ENCODE results near the gene CYS1. TPM values are rescaled to one million over a fixed set of nuclear protein-coding genes. Genes with fewer than 3 reads are reported as not detected.
A peak's percentile ranks its signal among the peaks of the same experiment; 100 is the strongest.

Gene CYS1
- total RNA-seq, 1 donor from 2014 or later = 3.6 TPM

DNA sequence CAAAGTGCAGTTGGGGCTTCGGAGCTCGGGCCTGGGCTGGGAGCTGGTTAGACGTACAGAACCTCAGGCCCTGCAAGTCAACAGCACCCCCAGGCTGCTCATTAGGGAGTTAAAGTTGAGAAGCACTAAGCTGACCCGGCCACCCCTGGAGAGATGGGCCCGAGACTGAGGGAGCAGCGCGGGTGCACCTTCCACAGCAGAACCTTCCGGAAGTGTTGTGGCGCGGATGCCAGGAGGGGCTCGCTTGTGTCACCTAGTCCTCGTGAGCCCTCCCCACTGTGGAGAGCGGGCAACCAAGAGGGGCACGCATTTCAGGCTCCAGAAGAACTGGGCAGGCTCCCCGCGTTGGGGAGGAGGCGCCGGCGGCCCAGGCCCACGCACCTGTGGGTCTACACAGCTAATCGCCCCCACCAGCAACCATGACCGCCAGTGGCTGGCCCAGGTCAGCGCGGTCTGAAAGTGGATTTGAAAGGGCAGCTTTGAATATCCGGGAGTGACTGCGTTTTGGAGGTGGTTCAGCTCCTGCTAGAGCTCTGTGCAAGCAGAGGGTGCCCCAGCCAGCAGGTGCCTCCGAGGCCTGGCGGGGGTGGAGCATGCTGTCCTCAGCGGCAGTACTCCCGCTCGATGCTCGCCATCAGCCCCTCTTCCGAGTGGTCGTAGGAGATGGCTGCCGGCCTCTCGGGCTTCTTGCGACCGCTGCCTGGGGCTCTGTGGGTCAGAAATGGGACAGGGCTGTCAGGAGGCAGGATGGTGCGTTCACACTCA, 21.8 kb downstream of the CYS1 start:
- intact Hi-C loops (cut with DNase I) = no loop called here
- no peak for ATAC-seq (ENCODE audit: poor library complexity)
- no peak for DNase-seq

DNA sequence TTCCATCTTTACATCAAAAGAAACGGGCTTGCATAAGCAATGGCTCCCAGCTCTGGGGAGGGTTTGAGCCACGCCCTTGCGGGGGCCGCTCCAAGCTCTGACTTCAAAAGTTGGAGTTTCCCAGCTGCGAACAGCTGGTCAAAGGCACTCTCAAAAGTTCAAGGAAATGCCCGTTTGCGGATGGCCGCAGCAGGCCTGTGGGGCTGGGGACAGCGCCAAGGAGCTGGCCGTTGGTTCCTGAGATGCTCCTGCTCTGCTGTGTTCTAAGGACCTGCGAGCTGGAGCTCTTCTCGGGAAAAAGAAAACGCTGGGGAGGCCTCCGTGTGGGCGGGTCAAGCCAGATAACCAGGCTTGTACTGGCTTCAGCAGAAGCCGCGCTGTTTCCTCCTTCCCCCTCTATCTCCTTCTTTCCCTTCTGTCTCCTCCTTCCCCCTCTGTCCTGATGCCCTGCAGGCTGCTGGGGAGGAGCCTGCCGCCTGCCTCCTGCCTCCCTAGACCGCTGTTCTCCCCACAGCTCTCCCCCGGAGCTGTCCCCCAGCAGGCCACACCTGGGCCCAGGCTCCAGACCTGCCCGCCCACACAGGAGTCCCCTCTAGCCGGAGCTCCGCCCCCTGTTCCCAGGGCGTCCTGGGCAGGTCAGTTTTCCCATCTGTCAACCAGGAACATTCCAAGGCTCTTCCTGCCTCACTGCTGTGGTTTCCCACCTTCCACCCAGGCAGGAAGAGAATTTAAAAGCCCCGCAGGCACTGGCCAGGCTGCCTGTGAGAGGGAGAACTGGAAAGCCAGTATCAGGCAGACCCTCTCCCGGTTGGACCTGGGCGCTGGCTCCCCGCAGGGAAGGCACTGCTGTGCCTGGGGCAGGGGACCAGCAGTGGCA, 22.7 kb downstream of the CYS1 start:
- intact Hi-C loops (cut with DNase I) = no loop called here
- DNase-seq (peak; percentile 84), ATAC-seq (ENCODE audit: poor library complexity) (peak; percentile 59)

DNA sequence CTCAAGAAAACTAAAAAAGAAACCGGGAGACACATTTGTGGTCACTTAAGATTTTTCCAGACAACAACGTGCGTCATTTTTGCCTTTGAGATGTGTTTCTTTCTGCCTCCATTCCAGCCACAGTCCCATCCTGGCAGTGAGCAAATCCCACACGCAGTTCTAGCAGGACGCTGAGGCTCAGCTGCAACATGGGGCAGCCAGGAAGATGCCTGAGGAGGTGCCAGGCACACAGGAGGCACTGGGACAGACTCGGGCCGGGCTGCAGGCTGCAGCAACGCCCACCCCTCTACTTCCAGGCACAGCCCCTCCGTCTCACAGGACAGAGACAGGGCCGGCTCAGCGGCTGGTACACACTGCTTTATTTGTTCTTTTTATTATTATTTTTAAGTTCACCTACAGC, 23.8 kb downstream of the CYS1 start:
- ATAC-seq (ENCODE audit: poor library complexity) = no peak
- intact Hi-C loops (cut with DNase I) = no loop called here
- no peak for DNase-seq

DNA sequence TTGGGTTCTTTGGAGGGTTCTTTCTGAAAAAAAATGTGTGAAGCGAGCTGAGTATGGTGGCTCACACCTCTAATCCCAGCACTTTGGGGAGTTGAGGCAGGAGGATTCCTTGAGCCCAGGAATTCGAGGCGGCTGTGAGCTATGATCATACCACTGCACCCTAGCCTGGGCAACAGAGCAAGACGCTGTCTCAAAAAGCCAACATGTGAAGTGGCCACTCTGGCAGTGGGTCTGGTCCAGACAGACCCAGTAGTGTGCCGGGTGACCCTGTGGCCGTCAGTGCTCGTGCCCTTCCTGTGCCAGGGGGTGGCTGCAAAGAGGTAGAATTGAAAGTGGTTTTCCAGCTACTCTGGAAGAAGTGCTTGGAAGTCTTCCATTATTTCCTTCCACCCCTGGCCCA, 25.2 kb downstream of the CYS1 start:
- DNase-seq (no peak), ATAC-seq (ENCODE audit: poor library complexity) (no peak)
- intact Hi-C loops (cut with DNase I) = no loop called here

DNA sequence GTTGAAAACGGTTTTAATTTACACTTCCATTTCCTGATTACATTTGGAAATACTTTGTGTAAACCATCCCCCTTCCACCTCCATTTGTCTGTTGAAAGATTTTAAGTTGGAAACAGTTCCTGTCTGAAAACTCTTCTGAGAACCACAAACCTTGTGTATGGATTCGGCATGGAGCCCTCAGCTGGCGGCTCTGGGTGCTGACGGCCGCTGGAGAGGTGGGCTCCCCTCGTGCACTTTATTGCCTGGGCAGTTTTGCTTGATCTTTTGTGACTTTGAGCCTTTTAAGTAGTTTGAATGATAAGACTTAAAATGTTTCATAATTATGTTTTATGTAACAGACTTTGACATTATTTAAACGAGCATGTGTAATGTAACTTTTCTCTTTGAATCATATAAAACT, 25.8 kb downstream of the CYS1 start:
- intact Hi-C loops (cut with DNase I) = no loop called here
- DNase-seq = no peak
- no peak for ATAC-seq (ENCODE audit: poor library complexity)

DNA sequence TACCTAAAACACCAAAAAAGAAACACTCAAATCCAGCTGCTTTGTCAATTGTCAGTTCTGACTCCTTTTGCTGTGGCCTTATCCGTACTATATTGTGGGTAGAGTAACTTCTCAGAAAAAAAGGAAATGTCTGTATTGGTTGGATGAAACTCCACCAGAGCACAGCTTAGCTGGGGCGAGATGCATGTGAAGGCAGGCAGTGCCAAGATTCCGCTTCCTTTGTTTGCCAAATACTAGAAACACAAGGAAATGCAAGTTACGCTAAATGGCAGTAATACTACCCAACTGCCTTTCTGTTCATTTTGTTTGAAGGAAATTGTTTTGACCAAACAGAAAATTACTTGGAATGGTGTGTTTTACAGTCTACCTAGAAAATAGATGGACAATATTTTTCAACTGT, 26.9 kb downstream of the CYS1 start:
- DNase-seq (no peak), ATAC-seq (ENCODE audit: poor library complexity) (no peak)
- intact Hi-C loops (cut with DNase I) = no loop called here

DNA sequence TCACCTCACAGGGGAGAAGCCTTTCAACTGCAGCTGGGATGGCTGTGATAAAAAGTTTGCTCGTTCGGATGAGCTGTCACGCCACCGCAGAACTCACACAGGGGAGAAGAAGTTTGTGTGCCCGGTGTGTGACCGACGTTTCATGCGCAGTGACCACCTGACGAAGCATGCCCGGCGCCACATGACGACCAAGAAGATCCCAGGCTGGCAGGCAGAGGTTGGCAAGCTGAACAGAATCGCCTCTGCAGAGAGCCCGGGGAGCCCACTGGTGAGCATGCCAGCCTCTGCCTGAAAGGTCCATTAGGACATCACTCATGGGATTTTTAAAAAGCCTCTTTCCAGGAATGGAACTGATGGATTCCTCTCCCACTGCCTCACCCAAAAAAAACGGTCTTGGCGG, 28.0 kb downstream of the CYS1 start:
- DNase-seq (no peak), ATAC-seq (ENCODE audit: poor library complexity) (no peak)
- intact Hi-C loops (cut with DNase I) = no loop called here

DNA sequence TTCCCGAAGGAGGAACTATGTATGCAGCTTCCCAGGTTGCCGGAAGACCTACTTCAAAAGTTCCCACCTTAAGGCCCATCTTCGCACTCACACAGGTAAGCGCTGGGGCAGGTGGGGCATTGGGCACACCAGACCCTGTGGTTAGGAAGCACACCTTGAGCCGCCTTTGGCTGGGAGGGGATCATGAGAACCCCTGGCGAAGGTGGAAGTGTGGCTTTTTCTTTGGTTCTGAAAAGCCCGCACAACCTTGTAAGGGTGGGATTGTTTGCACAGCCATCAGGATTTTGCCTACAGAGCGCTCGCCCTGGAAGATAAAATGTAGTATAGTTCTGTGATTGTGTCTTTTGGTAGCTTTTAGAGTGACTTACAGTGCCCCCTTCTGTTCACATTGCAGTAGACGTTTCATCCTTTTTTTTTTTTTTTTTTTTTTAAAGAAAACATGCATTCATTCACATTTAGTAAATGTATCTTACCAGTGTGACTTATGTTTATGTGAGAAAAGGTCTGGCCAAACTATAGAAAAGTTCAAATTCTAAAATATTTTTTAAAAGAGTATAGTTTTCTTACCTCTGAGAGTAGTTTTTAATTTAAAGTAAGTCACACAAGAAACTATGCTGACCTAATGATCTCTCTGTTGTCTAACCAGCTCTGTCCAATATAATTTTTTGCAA, 31.6 kb downstream of the CYS1 start:
- intact Hi-C loops (cut with DNase I) = loop anchor here (5.0 kb wide), 2 partner anchors 66 to 236 kb away; no protein-coding TSS in a partner anchor
- no peak for DNase-seq
- ATAC-seq (ENCODE audit: poor library complexity) = peak; percentile 34

DNA sequence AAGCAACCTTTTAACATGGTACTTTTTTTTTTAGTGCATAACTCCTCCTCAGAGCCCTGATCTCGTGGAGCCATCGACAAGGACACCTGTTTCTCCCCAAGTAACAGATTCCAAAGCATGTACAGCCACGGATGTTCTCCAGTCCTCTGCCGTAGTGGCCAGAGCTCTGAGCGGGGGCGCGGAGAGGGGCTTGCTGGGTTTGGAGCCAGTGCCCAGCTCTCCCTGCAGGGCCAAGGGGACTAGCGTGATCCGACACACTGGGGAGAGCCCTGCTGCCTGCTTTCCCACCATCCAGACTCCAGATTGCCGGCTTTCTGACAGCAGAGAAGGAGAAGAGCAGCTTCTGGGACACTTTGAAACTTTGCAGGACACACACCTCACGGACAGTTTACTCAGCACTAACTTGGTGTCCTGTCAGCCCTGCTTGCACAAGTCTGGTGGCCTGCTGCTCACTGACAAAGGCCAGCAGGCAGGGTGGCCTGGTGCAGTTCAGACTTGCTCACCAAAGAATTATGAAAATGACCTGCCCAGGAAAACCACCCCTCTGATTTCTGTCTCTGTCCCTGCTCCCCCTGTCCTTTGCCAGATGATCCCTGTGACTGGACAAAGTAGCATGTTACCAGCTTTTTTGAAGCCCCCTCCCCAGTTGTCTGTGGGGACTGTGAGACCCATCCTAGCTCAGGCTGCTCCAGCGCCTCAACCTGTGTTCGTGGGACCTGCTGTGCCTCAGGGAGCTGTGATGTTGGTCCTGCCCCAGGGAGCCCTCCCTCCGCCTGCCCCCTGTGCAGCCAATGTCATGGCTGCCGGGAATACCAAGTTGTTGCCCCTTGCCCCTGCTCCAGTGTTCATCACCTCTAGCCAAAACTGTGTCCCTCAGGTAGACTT, 32.4 kb downstream of the CYS1 start:
- ATAC-seq (ENCODE audit: poor library complexity) = no peak
- intact Hi-C loops (cut with DNase I) = loop anchor here (5.0 kb wide), 2 partner anchors 66 to 236 kb away; no protein-coding TSS in a partner anchor
- DNase-seq = no peak

DNA sequence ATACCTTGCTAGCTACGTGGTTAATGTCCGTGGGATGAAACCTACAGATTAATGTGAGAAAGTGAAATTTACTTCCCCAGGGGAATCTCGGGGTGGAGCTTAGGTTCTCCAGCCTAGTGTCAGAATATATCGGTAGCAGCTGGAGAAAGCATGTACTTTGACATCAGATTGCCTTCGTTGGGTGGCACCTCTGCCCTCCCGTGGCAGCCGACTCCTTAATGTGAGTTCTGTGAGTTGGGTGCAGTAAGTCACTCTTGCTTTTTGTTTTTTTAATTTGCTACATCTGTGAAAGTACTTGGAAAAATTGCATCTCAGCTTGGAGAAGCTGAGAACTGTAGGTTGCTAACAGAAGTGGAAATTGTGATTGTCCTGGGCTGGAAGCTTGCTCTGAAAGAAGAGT, 33.3 kb downstream of the CYS1 start:
- intact Hi-C loops (cut with DNase I) = loop anchor here (5.0 kb wide), 2 partner anchors 65 to 235 kb away; no protein-coding TSS in a partner anchor
- ATAC-seq (ENCODE audit: poor library complexity) = no peak
- DNase-seq = no peak

DNA sequence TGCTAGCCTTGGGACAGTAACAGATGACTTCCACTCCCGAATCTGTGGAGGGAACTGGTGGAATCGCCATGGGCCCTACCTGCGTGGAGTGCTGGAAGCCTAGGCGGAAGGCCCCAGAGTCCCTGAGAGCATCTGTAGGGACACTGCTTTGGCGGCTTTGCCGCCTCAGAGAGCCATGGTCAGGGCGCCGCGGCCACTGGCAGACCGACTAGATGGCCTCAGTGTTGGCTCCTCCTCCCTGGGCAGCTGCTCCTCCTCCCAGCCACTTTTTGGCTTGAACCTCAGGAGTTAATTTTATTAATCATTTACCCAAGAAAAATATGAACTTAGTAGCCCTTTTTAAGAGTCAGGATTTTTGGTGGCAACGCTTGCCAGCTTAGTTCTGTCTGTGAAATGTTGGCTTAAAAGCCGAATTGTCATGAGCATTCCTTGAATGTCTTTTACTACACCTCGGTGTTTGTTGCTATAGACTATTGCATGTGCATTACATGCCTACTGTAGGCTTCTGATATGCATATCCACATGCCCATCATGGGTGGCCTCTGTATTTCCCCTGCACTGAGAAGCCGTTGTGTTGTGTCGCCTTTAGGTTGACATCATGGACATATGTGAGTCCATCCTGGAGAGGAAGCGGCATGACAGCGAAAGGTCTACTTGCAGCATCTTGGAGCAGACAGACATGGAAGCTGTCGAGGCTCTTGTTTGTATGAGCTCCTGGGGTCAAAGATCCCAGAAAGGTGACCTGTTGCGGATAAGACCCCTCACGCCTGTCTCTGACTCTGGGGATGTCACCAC, 34.5 kb downstream of the CYS1 start:
- ATAC-seq (ENCODE audit: poor library complexity) (no peak), DNase-seq (no peak)
- intact Hi-C loops (cut with DNase I) = loop anchor here (5.0 kb wide), 2 partner anchors 63 to 233 kb away; no protein-coding TSS in a partner anchor

DNA sequence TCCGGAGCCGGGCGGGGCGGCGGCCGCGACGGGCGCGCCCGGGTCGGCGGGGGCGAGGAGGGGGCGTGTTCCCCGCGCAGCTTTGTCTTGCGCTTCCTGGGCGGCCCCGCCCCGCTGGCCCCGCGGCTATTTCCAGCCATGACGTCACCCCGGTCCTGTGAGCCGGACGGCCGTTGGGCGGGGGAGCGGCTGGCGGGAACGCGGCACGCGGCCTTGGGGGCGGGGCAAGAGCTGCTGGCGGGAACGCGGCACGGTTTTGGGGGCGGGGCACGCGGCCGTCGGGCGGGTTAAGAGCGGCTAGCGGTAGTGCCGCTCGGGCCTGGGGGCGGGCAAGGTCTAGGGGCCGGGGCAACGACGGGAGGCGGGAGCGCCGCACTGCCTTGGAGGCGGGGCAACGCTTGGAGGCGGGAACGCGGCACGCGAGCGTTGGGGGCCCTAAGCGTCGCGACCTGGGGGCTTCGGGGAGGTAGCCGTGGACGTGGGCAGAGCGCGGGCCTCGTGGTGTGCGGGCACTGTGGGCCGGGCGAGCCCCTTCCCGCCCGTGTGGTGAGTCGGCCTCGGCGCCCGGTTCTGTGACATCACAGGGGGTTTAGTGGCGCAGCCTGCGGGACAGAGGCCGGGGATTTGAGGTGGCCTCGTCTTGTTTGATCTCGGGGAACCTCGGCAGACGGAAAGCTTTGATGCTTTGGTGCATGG, 36.2 kb downstream of the CYS1 start:
- peak; percentile 100 for DNase-seq
- intact Hi-C loops (cut with DNase I) = loop anchor here (5.0 kb wide), 2 partner anchors 37 to 52 kb away; no protein-coding TSS in a partner anchor
- peak; percentile 73 for ATAC-seq (ENCODE audit: poor library complexity)

DNA sequence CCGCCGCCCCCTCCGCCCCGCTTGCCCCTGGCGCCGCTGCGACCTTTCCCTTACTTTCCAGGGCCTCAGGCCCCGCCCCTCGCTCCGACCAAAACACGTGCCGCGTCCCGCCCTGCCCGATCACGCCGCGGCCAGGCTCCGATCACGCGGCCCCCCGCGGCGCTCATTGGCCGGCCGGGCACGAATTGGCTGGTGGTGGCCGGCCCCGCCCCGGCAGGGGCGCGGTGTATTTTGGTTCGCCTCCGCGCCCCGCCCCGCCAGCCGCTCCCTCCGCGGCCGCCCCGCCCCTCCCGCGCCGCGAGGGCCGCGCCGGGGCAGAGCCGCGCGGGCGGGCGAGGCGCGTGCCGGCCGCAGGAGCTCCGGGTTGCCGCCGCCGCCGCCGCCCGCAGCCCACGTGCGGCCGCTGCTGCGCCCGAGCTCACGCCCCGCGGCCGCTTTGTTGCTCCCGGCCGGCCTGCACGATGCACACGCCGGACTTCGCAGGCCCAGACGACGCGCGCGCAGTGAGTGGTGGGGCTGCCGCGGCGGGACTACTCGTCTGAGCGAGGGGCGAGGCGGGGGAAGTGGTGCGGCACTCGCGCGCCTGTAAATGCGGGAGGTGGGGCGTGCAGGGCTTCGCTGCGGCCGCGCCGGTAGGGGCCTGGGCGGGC, 36.8 kb downstream of the CYS1 start, which contains the start of gene KLF11:
Gene KLF11, plus strand, starts transcription at position 295 of the 650 bp plus-strand sequence. Its CDS starts 167 bp downstream, at position 462.
- DNase-seq (peak; percentile 98), ATAC-seq (ENCODE audit: poor library complexity) (peak; percentile 80)
- intact Hi-C loops (cut with DNase I) = loop anchor here (5.0 kb wide), 2 partner anchors 36 to 51 kb away; no protein-coding TSS in a partner anchor

DNA sequence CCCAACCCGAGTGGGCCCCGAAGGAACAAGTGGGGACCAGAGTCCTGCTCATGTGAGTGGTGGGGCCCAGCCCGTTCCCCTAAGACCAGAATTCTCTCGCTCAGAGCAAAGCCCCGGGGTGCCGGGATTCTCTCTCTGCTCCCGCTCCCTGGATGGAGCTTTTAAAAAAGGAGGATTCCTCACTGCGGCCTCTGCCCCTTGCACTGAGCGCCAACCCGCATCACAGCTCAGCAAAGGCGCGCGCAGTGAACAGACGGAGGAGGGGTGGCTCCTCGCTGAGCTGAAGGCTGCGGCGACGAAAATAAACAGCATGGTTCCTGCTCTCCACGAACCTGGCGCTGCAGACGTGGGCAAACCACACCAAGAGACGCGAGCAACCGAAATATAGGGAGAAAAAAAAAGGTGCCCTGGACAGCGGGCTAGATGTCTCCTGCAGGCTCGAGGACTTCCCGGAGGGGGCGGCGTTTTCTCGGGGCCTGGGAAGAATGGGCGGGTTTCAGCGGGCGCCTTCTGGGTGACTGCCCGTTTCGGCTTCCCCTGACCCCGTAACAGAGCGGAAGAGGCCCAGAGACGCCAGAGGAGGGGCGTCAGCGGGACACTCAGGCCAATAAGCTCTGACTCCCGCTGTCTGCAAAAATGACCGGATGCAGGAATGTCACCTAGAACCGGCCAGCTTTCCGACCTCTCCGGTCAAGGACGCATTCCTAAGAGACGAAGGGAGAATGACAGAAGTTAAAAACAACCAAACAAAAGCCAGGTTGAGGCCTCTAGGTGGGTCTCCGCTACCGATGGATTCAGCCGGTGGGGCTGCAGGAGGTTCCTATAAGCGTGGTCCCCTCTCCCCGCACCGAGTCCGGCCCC, 37.7 kb downstream of the CYS1 start:
- peak; percentile 42 for ATAC-seq (ENCODE audit: poor library complexity)
- peak; percentile 93 for DNase-seq
- intact Hi-C loops (cut with DNase I) = loop anchor here (5.0 kb wide), 2 partner anchors 35 to 50 kb away; no protein-coding TSS in a partner anchor

DNA sequence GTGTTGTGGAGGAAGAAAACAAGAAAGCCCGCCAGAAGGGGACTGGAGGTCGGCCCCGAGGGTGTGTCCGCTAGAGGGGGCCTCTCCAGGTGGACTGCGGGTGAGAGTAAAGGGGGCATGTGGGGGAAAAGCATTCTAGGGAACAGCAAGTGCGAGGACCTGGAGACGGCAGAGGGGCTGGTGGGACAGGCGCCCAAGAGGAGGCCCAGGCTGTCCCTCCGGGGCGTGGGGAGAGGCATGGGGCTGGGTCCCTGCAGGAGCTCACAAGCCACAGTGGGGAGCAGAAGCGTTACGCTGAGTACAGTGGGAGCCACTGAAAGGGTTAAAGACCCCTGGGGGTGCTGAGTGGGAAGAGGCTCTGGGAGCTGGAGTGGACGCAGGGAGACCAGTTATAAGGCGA, 38.5 kb downstream of the CYS1 start:
- no peak for DNase-seq
- no peak for ATAC-seq (ENCODE audit: poor library complexity)
- intact Hi-C loops (cut with DNase I) = loop anchor here (5.0 kb wide), 2 partner anchors 34 to 49 kb away; no protein-coding TSS in a partner anchor
